ENCODE results near the gene SERPINA7.

DNA sequence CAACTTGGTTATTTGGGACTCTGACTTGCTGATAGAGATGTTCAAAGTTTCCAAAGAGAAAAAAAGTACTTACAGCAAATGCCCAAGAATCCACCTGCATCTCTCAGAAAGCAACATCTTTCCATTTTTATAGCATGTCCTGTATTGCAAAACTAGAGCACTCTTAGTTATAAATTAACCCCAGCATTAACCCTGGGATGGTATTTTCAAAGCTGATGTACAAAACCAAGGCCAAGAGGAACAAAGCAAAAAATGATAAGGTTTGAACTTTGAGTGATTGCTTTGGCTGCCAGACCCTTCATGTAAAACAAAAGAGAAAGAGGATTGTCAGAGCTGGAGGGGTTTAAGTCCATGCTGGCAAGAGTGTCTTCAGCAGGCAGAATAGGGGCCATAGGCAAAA is at the start of gene SERPINA7:
- TF ChIP-seq POLR2AphosphoS5 (IDR thresholded peaks at IDR 0.05; ENCODE audit: low read depth, low read length) = no peak
- no peak for TF ChIP-seq TAF1 (IDR thresholded peaks at IDR 0.05; ENCODE audit: low read depth, low read length)
